ENCODE measurements around the gene KIAA0753.

KIAA0753 gene

DNA sequence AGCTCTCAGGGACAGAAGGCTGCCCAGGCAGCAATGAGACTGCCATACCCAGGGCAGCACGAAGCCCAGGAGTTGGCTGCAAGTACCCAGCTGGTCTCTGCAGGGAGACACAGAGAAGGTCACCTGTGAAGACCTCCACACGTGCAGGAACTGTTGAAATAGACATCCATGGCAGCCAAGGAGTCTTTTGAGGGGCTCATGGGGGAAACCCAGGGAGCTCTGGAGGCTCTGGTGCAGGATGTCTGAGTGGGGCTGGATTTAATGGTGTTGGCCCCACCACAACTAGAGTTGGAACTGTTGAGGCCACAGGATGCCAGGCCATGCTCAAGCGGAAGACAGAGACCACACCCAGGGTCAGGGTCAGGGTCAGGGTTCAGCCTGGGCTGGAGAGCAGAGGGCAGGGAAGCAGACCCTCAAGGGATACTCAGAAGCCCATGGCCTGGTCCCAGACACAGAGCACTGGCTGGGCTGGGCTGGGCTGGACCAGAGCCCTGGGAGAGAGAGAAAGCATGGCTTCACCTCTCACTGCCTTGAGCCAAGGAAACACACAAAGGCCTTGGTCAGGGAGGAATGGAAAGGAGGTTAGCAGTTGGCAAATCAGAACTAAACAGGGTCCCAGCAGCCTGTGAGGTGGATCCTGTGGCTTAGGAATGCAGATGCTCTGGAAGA is 105.5 kb downstream of the KIAA0753 start:
- H3K27ac ChIP-seq, result no peak overlapping the region
- DNase-seq (ENCODE audit: low read depth, low spot score), result no peak

- H3K27ac ChIP-seq, result no peak overlapping the region
- DNase-seq (ENCODE audit: low read depth, low spot score), result no peak
These were observed 108.0 kb downstream of the KIAA0753 start for GRCh38 chr17:6532441-6532885.

GRCh38 chr17:6531575-6531974 is 108.9 kb downstream of the KIAA0753 start:
- DNase-seq (ENCODE audit: low read depth, low spot score), result no peak
- no peak overlapping the region for H3K27ac ChIP-seq

GRCh38 chr17:6530324-6530920 is 110.1 kb downstream of the KIAA0753 start:
- DNase-seq (ENCODE audit: low read depth, low spot score), result no peak
- H3K27ac ChIP-seq, result no peak overlapping the region

- no peak overlapping the region for H3K27ac ChIP-seq
- DNase-seq (ENCODE audit: low read depth, low spot score), result no peak
These were observed 112.0 kb downstream of the KIAA0753 start for GRCh38 chr17:6528557-6528956.

Measured in epithelial cell of prostate (primary cell).